Sciatic nerve (tissue), 2 donors: ENCODE data around the gene PRG3. TPM values are rescaled to one million over a fixed set of nuclear protein-coding genes. Genes with fewer than 3 reads are reported as not detected.

Source experiments
- ATAC-seq: fragments of 200-7000 bp; cut with Tn5 transposase; one replicate; pipeline ENCODE4 v1.9.1; 2020; ENCODE audit warnings: mild to moderate bottlenecking, moderate library complexity
- DNase-seq: peaks from one replicate; pipeline ENCODE4 v3.0.0-alpha.2; 2020; ENCODE audit warnings: low spot score
- intact Hi-C: fragments of 100-400 bp; cut with DNase I; formaldehyde crosslinking; loops from one replicate; pipeline ENCODE4 v1.14.2; 2022
- total RNA-seq: library from RNA; stranded (reverse); fragmentation: NEBNext Ultra II Directional; extraction: Animal tissue kit (Norgen Biotek cat#: 25700); gene quantifications from one replicate; pipeline ENCODE4 v1.2.1, GENCODE V29; 2021
- donor health status: DM: no; HTN: no; CAD: no.
- donor health status: DM: no; HTN: no; CAD: no.

Gene PRG3
- not detected for total RNA-seq

- no peak for ATAC-seq
- intact Hi-C loops, result no loop called here
- DNase-seq, result no peak
Observed at GRCh38 chr11:57380975-57381374, at the start of gene PRG3. Gene PRG3 (minus strand): TSS chr11:57381150. CDS start chr11:57380708, 442 bp downstream.

GRCh38 chr11:57429946-57430345, 49.0 kb upstream of the PRG3 start:
- no peak for ATAC-seq
- DNase-seq, result no peak
- intact Hi-C loops, result no loop called here

- intact Hi-C loops, result no loop called here
- no peak for ATAC-seq
- DNase-seq, result no peak
Observed at GRCh38 chr11:57428643-57429042, 47.7 kb upstream of the PRG3 start.

- peak; percentile 80 for ATAC-seq
- intact Hi-C loops, result no loop called here
Observed at GRCh38 chr11:57427727-57428082, 46.8 kb upstream of the PRG3 start.

GRCh38 chr11:57426929-57427726, 46.2 kb upstream of the PRG3 start, which contains the start of gene SLC43A3:
Gene SLC43A3 (minus strand): TSS chr11:57427121. CDS start chr11:57426172, 949 bp downstream.
- intact Hi-C loops, result no loop called here
- DNase-seq (peak; percentile 91), ATAC-seq (peak; percentile 83)

More at GRCh38 chr11:57427727-57428082, 46.8 kb upstream of the PRG3 start:
- DNase-seq, result peak; percentile 93

- DNase-seq (no peak), ATAC-seq (no peak)
- intact Hi-C loops, result no loop called here
Observed at GRCh38 chr11:57426439-57426928, 45.5 kb upstream of the PRG3 start.

- DNase-seq, result peak; percentile 82
- intact Hi-C loops, result no loop called here
- peak; percentile 70 for ATAC-seq
Observed at GRCh38 chr11:57425565-57426438, 44.9 kb upstream of the PRG3 start.

GRCh38 chr11:57424792-57425564, 44.0 kb upstream of the PRG3 start:
- ATAC-seq (peak; percentile 68), DNase-seq (peak; percentile 83)
- intact Hi-C loops, result no loop called here

- no peak for DNase-seq
- intact Hi-C loops, result no loop called here
Observed at GRCh38 chr11:57424137-57424791, 43.3 kb upstream of the PRG3 start.

GRCh38 chr11:57422669-57423068, 41.7 kb upstream of the PRG3 start:
- no peak for ATAC-seq
- no peak for DNase-seq
- intact Hi-C loops, result no loop called here

More at GRCh38 chr11:57424137-57424791, 43.3 kb upstream of the PRG3 start:
- ATAC-seq, result no peak

- DNase-seq (no peak), ATAC-seq (no peak)
- intact Hi-C loops, result no loop called here
Observed at GRCh38 chr11:57421805-57422204, 40.9 kb upstream of the PRG3 start.

- DNase-seq (no peak), ATAC-seq (no peak)
- intact Hi-C loops, result no loop called here
Observed at GRCh38 chr11:57421066-57421465, 40.1 kb upstream of the PRG3 start.

GRCh38 chr11:57419146-57419545, 38.2 kb upstream of the PRG3 start:
- intact Hi-C loops, result no loop called here
- no peak for ATAC-seq
- no peak for DNase-seq

- intact Hi-C loops, result no loop called here
- DNase-seq, result no peak
- no peak for ATAC-seq
Observed at GRCh38 chr11:57418131-57418530, 37.2 kb upstream of the PRG3 start.

GRCh38 chr11:57417056-57417455, 36.1 kb upstream of the PRG3 start:
- ATAC-seq, result peak; percentile 58
- no peak for DNase-seq
- intact Hi-C loops, result no loop called here

- ATAC-seq, result no peak
- DNase-seq, result no peak
- intact Hi-C loops, result no loop called here
Observed at GRCh38 chr11:57416436-57416835, 35.5 kb upstream of the PRG3 start.

GRCh38 chr11:57414612-57415212, 33.8 kb upstream of the PRG3 start:
- intact Hi-C loops, result loop anchor here (1.0 kb wide), 1 partner anchor 38 kb away; no protein-coding TSS in a partner anchor
- ATAC-seq (no peak), DNase-seq (no peak)

GRCh38 chr11:57413681-57414080, 32.7 kb upstream of the PRG3 start:
- no peak for DNase-seq
- ATAC-seq, result no peak
- intact Hi-C loops, result loop anchor here (1.0 kb wide), 1 partner anchor 37 kb away; no protein-coding TSS in a partner anchor
